OCI-LY3 (cell line): Measurements from ENCODE around the gene VWA7.

Source experiments
- H2AFZ ChIP-seq: fragments of 200-600, 300-600 bp; shearing (Covaris generic); 2 replicates; pipeline ENCODE4 v1.6.0; 2014; ENCODE audit warnings: antibody characterized with exemption, low read depth, low read length
- H3K27ac ChIP-seq: fragments of 200-600, 300-600 bp; sonication (generic); 2 replicates; pipeline ENCODE4 v1.5.1; 2014; ENCODE audit warnings: mild to moderate bottlenecking, low read length, moderate library complexity, mixed read lengths
- H3K27me3 ChIP-seq: fragments of 200-600, 300-600 bp; sonication (generic); 2 replicates; pipeline ENCODE4 v1.6.1; 2014; ENCODE audit warnings: low read depth, low read length, mixed read lengths
- H3K36me3 ChIP-seq: fragments of 200-600, 300-600 bp; sonication (generic); replicated peaks from 2 replicates; pipeline ENCODE3; 2014; ENCODE audit warnings: low read depth, low read length, mixed read lengths
- H3K4me1 ChIP-seq: fragments of 300-600, 200-600 bp; sonication (generic); 2 replicates; pipeline ENCODE4 v1.6.1; 2014; ENCODE audit warnings: low read length, mixed read lengths
- H3K4me2 ChIP-seq: fragments of 200-600, 300-600 bp; sonication (generic); 2 replicates; pipeline ENCODE4 v1.6.1; 2014; ENCODE audit warnings: low read length, mixed read lengths
- H3K4me3 ChIP-seq: fragments of 300-600, 200-600 bp; sonication (generic); 2 replicates; pipeline ENCODE4 v1.5.1; 2014; ENCODE audit warnings: antibody characterized with exemption, mild to moderate bottlenecking, low read length, moderate library complexity
- H3K79me2 ChIP-seq: fragments of 300-600, 200-600 bp; shearing (Covaris generic); 2 replicates; pipeline ENCODE4 v1.6.1; 2014; ENCODE audit warnings: mild to moderate bottlenecking, low read length, mixed read lengths
- H3K9ac ChIP-seq: fragments of 300-600, 200-600 bp; shearing (Covaris generic); 2 replicates; pipeline ENCODE4 v1.6.0; 2014; ENCODE audit warnings: mild to moderate bottlenecking, low read length, moderate library complexity
- H3K9me3 ChIP-seq: fragments of 200-600, 300-600 bp; shearing (Covaris generic); 2 replicates; pipeline ENCODE4 v1.6.1; 2014; ENCODE audit warnings: low read length, mixed read lengths; ENCODE audit not compliant: insufficient read depth
- H4K20me1 ChIP-seq: fragments of 200-600, 300-600 bp; sonication (generic); 2 replicates; pipeline ENCODE4 v1.6.1; 2016; ENCODE audit warnings: low read length, mixed read lengths; ENCODE audit not compliant: insufficient read depth
- EZH2phosphoT487 ChIP-seq: fragments of 200-600 bp; shearing (Covaris generic); IDR thresholded peaks from 2 replicates; pipeline ENCODE4 v1.6.1; 2018; ENCODE audit warnings: antibody characterized with exemption, mixed run types, low read depth
- TF ChIP-seq, protein P1 (sequence below): fragments of 200-600, 300-600 bp; sonication (generic); IDR thresholded peaks from 2 replicates; pipeline ENCODE4 v1.5.1; 2014; ENCODE audit warnings: antibody characterized with exemption, low read length, low read depth

Gene VWA7

DNA sequence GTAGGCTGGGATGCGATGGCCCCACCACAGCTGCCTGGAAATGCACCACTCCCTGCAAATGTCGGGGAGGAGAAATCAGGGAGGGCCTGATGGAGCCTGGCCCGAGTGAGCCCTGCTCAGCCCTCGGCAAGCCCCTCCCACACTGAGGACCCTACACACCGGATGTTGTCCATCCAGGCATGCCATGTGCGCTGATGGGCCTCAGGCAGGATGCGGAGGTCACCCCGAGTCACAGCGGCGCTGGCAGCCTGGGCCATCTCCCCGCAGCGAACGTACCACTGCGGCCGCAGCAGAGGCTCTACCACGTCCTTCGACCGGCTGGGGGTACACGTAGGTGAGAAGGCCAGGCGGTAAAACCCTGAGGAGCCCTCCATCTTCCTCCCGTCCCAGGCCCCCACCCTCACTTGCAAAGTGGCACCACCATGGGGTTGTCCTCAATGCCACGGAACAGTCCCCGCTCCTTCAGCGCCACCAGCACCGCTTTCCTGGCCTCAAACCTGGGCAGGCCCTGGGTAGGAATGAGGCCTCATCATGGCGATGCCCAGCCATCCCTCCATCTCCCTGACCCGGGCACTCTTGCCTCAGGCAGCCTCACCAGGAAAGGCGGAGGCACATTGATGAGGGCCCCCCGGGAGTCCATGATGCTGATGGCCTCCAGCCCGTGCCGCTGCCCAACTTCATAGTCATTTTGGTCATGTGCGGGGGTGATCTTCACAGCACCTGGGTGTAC is 5.2 kb upstream of the VWA7 start:
- Histone ChIP-seq H3K36me3 (peaks cover 22% of the 10 kb centered on the region), H3K27me3 (no peaks in the 10 kb centered on the region), H3K79me2 (no peaks in the 10 kb centered on the region), H3K4me3 (no peak overlapping the region), H3K9ac (no peak overlapping the region), H4K20me1 (no peaks in the 10 kb centered on the region), H3K4me1 (peaks cover 2% of the 10 kb centered on the region), H3K9me3 (no peaks in the 10 kb centered on the region), H3K4me2 (no peak overlapping the region), H2AFZ (no peak overlapping the region), H3K27ac (no peak overlapping the region)
- no peak for TF ChIP-seq EZH2phosphoT487
- TF ChIP-seq, protein P1, sequence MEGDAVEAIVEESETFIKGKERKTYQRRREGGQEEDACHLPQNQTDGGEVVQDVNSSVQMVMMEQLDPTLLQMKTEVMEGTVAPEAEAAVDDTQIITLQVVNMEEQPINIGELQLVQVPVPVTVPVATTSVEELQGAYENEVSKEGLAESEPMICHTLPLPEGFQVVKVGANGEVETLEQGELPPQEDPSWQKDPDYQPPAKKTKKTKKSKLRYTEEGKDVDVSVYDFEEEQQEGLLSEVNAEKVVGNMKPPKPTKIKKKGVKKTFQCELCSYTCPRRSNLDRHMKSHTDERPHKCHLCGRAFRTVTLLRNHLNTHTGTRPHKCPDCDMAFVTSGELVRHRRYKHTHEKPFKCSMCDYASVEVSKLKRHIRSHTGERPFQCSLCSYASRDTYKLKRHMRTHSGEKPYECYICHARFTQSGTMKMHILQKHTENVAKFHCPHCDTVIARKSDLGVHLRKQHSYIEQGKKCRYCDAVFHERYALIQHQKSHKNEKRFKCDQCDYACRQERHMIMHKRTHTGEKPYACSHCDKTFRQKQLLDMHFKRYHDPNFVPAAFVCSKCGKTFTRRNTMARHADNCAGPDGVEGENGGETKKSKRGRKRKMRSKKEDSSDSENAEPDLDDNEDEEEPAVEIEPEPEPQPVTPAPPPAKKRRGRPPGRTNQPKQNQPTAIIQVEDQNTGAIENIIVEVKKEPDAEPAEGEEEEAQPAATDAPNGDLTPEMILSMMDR, result no peak

DNA sequence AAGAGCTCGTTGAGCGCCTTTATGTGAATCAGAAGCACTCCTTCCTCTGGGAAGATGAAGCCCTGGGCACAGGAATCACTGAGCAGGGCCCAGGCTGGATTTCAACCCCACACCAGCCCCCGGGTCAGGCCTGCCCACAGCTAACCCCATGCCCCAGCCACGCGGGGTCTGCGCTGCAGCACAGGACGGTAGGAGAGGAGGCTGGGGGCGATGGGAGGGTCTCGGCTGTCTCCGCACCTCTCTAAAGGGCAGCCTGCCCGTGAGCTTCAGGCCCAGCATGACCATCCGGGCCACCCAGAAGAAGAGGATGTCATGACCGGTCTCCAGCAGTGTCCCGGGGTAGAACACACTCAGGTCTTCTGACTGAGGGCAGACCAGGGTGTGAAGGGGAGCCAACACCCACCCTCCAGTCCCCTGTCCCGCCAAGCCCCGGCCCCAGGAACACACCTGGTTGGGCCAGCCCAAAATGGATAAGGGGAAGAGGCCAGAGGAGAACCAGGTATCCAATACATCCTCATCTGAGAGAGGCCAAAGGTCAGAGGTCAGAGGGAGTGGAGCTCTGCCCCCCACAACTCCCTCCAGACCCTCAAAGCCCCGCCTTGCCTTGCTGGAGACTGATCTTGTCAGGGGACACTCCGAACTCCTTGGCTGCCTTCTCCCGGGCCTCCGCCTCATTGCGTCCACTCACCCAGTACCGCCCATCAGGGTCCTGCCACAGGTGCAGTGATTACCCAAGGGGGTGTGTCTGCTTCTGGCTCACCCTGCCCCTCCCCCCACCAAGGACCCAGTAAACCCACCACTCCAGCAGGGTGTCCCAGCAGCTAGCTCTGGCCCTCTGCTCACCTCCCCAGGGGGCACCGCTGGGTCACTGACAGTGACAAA is 4.4 kb upstream of the VWA7 start:
- Histone ChIP-seq H3K79me2 (no peaks in the 10 kb centered on the region), H3K9me3 (no peaks in the 10 kb centered on the region), H3K4me2 (no peak overlapping the region), H3K9ac (no peak overlapping the region), H3K4me1 (peaks cover 7% of the 10 kb centered on the region), H4K20me1 (no peaks in the 10 kb centered on the region), H3K36me3 (peaks cover 22% of the 10 kb centered on the region), H3K27ac (no peak overlapping the region), H3K4me3 (no peak overlapping the region), H2AFZ (no peak overlapping the region), H3K27me3 (no peaks in the 10 kb centered on the region)
- no peak for TF ChIP-seq EZH2phosphoT487
- TF ChIP-seq, protein P1, result no peak

DNA sequence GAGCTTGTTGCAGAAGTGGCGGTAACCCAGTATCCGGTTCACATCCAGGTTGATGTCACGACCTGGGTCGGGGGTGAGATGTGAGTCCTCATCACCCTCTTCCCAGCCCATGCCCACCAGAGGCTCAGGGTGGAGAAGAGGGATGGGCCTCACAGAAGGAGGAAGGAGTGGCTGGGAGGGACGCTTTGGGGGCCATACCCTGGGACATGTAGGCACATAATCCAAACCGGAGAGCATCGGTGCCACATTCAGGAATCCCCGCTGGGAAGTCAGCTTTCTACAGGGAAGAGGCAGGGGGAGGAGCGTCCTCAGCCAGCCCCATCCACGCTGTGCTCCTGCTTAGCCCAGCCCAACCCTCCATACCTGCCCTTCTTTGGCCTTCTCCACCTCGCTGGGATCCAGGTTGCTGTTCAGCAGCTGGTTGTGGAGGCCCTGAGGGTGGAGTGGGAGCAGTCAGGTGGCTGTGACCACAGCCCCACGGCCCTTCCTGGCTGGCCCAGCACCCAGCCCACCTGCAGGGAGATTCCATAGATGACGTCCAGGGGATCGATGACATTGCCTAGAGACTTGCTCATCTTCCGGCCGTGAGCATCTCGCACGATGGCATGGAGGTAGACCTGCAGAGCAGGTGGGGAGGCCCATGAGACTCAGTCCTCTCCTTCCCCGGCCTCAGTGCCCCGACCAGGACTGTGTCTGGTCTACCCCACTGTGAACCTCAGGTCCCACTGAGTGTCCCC is 3.5 kb upstream of the VWA7 start:
- Histone ChIP-seq H3K79me2 (no peaks in the 10 kb centered on the region), H3K36me3 (peaks cover 22% of the 10 kb centered on the region)

More for the DNA sequence above, 3.5 kb upstream of the VWA7 start:
- TF ChIP-seq EZH2phosphoT487, result no peak
- TF ChIP-seq, protein P1, result no peak
- Histone ChIP-seq H3K27ac (no peak overlapping the region), H3K4me3 (no peak overlapping the region), H4K20me1 (no peaks in the 10 kb centered on the region), H3K4me2 (no peak overlapping the region), H3K9ac (no peak overlapping the region), H3K9me3 (no peaks in the 10 kb centered on the region), H3K27me3 (no peaks in the 10 kb centered on the region), H3K4me1 (peaks cover 7% of the 10 kb centered on the region), H2AFZ (no peak overlapping the region)
